ENCODE data around the gene KCTD1.

KCTD1 gene

GRCh38 chr18:26493021-26493420 lies 55.3 kb downstream of the KCTD1 start:
- Histone ChIP-seq H3K4me1 (ENCODE audit: control insufficient read depth, insufficient read depth, low read length, poor library complexity, severe bottlenecking) (no peaks in the 10 kb centered on the region), H3K9me3 (ENCODE audit: control insufficient read depth, low read length) (no peaks in the 10 kb centered on the region), H3K4me3 (ENCODE audit: extremely low read depth, insufficient read depth, low read length, poor library complexity, severe bottlenecking) (no peak overlapping the region), H3K27ac (ENCODE audit: low read depth, low read length, severe bottlenecking) (no peak overlapping the region), H3K36me3 (ENCODE audit: control insufficient read depth, insufficient read depth, low read length) (no peaks in the 10 kb centered on the region)
- WGBS, 2 experiments (ENCODE audit: insufficient coverage in 2 of 2) = 100% methylated on average over 1 to 2 of the region's 3 CpGs

GRCh38 chr18:26491194-26491816 lies 57.0 kb downstream of the KCTD1 start:
- no peaks in the 10 kb centered on the region for H3K4me1 ChIP-seq (ENCODE audit: control insufficient read depth, insufficient read depth, low read length, poor library complexity, severe bottlenecking)
- H3K9me3 ChIP-seq (ENCODE audit: control insufficient read depth, low read length) = no peaks in the 10 kb centered on the region
- no peaks in the 10 kb centered on the region for H3K36me3 ChIP-seq (ENCODE audit: control insufficient read depth, insufficient read depth, low read length)
- H3K27ac ChIP-seq (ENCODE audit: low read depth, low read length, severe bottlenecking) = no peak overlapping the region
- no peak overlapping the region for H3K4me3 ChIP-seq (ENCODE audit: extremely low read depth, insufficient read depth, low read length, poor library complexity, severe bottlenecking)
- 90 to 94% methylated on average over 3 of the region's 6 CpGs for WGBS, 2 experiments (ENCODE audit: insufficient coverage in 2 of 2)

DNA sequence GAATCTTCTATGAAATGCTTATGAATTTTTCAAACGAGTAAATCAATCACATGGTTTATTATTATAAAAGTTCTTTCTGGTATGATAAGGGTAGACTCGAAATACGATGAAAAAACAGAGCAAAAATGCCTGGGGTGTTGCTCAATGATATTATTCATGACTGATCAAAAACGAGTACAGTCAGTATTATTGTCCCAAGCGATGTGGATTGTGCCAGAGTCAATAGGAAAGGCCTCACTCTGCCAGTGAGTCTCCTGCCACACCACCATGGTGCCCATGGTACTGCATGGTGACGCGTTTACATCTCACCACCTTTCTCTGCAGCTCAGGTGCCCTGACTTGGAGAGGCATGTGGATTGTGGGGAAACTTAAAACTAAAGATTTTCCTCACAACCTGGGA lies 58.5 kb downstream of the KCTD1 start:
- H3K27ac ChIP-seq (ENCODE audit: low read depth, low read length, severe bottlenecking) = no peak overlapping the region
- H3K9me3 ChIP-seq (ENCODE audit: control insufficient read depth, low read length) = no peaks in the 10 kb centered on the region
- no peaks in the 10 kb centered on the region for H3K36me3 ChIP-seq (ENCODE audit: control insufficient read depth, insufficient read depth, low read length)
- H3K4me1 ChIP-seq (ENCODE audit: control insufficient read depth, insufficient read depth, low read length, poor library complexity, severe bottlenecking) = no peaks in the 10 kb centered on the region
- H3K4me3 ChIP-seq (ENCODE audit: extremely low read depth, insufficient read depth, low read length, poor library complexity, severe bottlenecking) = no peak overlapping the region
- 86 to 95% methylated on average over 1 to 4 of the region's 7 CpGs for WGBS, 2 experiments (ENCODE audit: insufficient coverage in 2 of 2)

DNA sequence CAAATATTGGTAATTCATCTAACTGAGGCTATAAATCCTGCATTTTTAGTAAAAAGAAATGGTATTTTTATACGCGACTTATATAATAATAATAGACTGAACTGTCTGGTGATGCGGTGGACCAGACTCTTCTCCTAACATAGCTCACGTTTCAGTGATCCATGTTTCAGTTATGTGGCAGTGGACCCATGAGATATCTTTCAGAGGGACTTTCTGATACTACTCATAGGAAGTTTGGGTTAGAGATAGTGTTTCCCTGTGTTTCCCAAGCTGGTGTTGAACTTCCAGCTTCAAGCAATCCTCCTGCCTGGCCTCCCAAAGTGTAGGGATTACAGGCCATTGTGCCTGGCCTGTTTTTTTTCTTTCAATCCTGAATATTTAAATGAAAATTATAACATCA lies 59.2 kb downstream of the KCTD1 start:
- H3K9me3 ChIP-seq (ENCODE audit: control insufficient read depth, low read length) = no peaks in the 10 kb centered on the region
- H3K36me3 ChIP-seq (ENCODE audit: control insufficient read depth, insufficient read depth, low read length) = no peaks in the 10 kb centered on the region
- H3K27ac ChIP-seq (ENCODE audit: low read depth, low read length, severe bottlenecking) = no peak overlapping the region
- H3K4me1 ChIP-seq (ENCODE audit: control insufficient read depth, insufficient read depth, low read length, poor library complexity, severe bottlenecking) = no peaks in the 10 kb centered on the region
- H3K4me3 ChIP-seq (ENCODE audit: extremely low read depth, insufficient read depth, low read length, poor library complexity, severe bottlenecking) = no peak overlapping the region
- WGBS, 2 experiments (ENCODE audit: insufficient coverage in 2 of 2) = 100% methylated on average over 1 of the region's 4 CpGs; no CpG with 5 or more reads in 1 of the 2 experiments

GRCh38 chr18:26488417-26489009 lies 59.8 kb downstream of the KCTD1 start:
- no peak overlapping the region for H3K27ac ChIP-seq (ENCODE audit: low read depth, low read length, severe bottlenecking)
- no peaks in the 10 kb centered on the region for H3K36me3 ChIP-seq (ENCODE audit: control insufficient read depth, insufficient read depth, low read length)
- H3K9me3 ChIP-seq (ENCODE audit: control insufficient read depth, low read length) = no peaks in the 10 kb centered on the region
- no peaks in the 10 kb centered on the region for H3K4me1 ChIP-seq (ENCODE audit: control insufficient read depth, insufficient read depth, low read length, poor library complexity, severe bottlenecking)
- WGBS, 2 experiments (ENCODE audit: insufficient coverage in 2 of 2) = 85 to 92% methylated on average over 7 to 9 of the region's 11 CpGs
- no peak overlapping the region for H3K4me3 ChIP-seq (ENCODE audit: extremely low read depth, insufficient read depth, low read length, poor library complexity, severe bottlenecking)

- H3K36me3 ChIP-seq (ENCODE audit: control insufficient read depth, insufficient read depth, low read length) = no peaks in the 10 kb centered on the region
Observed at GRCh38 chr18:26487437-26487836, 60.9 kb downstream of the KCTD1 start.

GRCh38 chr18:26483633-26484032 lies 64.7 kb downstream of the KCTD1 start:
- 89 to 100% methylated on average over 3 to 4 of the region's 4 CpGs for WGBS, 2 experiments (ENCODE audit: insufficient coverage in 2 of 2)

More at GRCh38 chr18:26487437-26487836, 60.9 kb downstream of the KCTD1 start:
- WGBS, 2 experiments (ENCODE audit: insufficient coverage in 2 of 2) = 94 to 100% methylated on average over 2 to 3 of the region's 7 CpGs
- Histone ChIP-seq H3K4me3 (ENCODE audit: extremely low read depth, insufficient read depth, low read length, poor library complexity, severe bottlenecking) (no peak overlapping the region), H3K9me3 (ENCODE audit: control insufficient read depth, low read length) (no peaks in the 10 kb centered on the region), H3K4me1 (ENCODE audit: control insufficient read depth, insufficient read depth, low read length, poor library complexity, severe bottlenecking) (no peaks in the 10 kb centered on the region), H3K27ac (ENCODE audit: low read depth, low read length, severe bottlenecking) (no peak overlapping the region)

DNA sequence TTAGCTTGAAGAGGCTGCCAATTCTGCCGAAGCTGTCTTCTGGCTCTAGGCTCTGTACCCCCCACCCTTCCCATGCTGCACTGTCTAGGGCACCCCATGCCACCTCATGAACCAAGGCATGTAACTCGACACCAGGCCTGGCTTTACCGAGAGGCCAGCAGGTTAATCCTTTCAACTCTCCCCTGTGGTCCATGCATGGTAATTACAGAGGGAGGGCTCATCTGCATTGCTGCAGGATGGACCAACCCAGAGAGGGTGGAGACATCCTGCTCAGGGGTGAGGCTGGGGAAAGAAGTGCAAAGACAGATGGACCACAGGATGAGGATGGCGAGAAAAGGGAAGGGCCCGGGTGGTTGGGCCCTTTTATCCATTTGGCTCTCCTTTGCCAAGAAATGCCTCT lies 65.8 kb downstream of the KCTD1 start:
- no peak overlapping the region for H3K4me3 ChIP-seq (ENCODE audit: extremely low read depth, insufficient read depth, low read length, poor library complexity, severe bottlenecking)
- no peak overlapping the region for H3K27ac ChIP-seq (ENCODE audit: low read depth, low read length, severe bottlenecking)
- H3K36me3 ChIP-seq (ENCODE audit: control insufficient read depth, insufficient read depth, low read length) = no peaks in the 10 kb centered on the region
- WGBS, 2 experiments (ENCODE audit: insufficient coverage in 2 of 2) = 42 to 86% methylated on average over 1 to 5 of the region's 5 CpGs
- peaks cover 21% of the 10 kb centered on the region for H3K4me1 ChIP-seq (ENCODE audit: control insufficient read depth, insufficient read depth, low read length, poor library complexity, severe bottlenecking)
- H3K9me3 ChIP-seq (ENCODE audit: control insufficient read depth, low read length) = no peaks in the 10 kb centered on the region

More at GRCh38 chr18:26483633-26484032, 64.7 kb downstream of the KCTD1 start:
- Histone ChIP-seq H3K36me3 (ENCODE audit: control insufficient read depth, insufficient read depth, low read length) (no peaks in the 10 kb centered on the region), H3K4me1 (ENCODE audit: control insufficient read depth, insufficient read depth, low read length, poor library complexity, severe bottlenecking) (peaks cover 21% of the 10 kb centered on the region), H3K27ac (ENCODE audit: low read depth, low read length, severe bottlenecking) (no peak overlapping the region), H3K4me3 (ENCODE audit: extremely low read depth, insufficient read depth, low read length, poor library complexity, severe bottlenecking) (no peak overlapping the region), H3K9me3 (ENCODE audit: control insufficient read depth, low read length) (no peaks in the 10 kb centered on the region)

- no peaks in the 10 kb centered on the region for H3K9me3 ChIP-seq (ENCODE audit: control insufficient read depth, low read length)
- peaks cover 4% of the 10 kb centered on the region for H3K36me3 ChIP-seq (ENCODE audit: control insufficient read depth, insufficient read depth, low read length)
- 92 to 93% methylated on average over 7 of the region's 8 CpGs for WGBS, 2 experiments (ENCODE audit: insufficient coverage in 2 of 2)
Observed at GRCh38 chr18:26480897-26481795, 67.2 kb downstream of the KCTD1 start.

DNA sequence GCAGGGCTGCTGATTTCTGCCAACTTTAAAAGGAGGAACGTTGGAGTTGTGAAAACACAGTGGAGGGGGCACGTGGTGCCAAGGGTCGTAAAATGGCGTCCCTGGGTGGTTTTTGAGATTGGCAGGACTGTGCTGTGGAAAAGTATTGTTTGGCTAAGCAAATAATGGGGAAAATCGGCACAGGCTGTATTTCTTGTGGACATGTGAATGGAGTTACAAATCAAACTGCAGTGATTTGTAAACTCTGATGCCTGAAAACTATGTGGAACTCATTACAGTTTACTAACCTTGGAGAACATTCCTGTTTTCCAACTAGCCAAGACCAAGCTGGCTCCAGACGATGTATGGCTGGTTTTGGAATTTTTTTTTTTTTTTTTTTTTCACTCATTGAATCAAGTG lies 68.7 kb downstream of the KCTD1 start:
- H3K9me3 ChIP-seq (ENCODE audit: control insufficient read depth, low read length) = no peaks in the 10 kb centered on the region
- 74 to 78% methylated on average over 4 to 5 of the region's 6 CpGs for WGBS, 2 experiments (ENCODE audit: insufficient coverage in 2 of 2)
- peaks cover 21% of the 10 kb centered on the region for H3K4me1 ChIP-seq (ENCODE audit: control insufficient read depth, insufficient read depth, low read length, poor library complexity, severe bottlenecking)
- no peak overlapping the region for H3K4me3 ChIP-seq (ENCODE audit: extremely low read depth, insufficient read depth, low read length, poor library complexity, severe bottlenecking)
- peaks cover 6% of the 10 kb centered on the region for H3K36me3 ChIP-seq (ENCODE audit: control insufficient read depth, insufficient read depth, low read length)
- H3K27ac ChIP-seq (ENCODE audit: low read depth, low read length, severe bottlenecking) = peak overlapping the region; percentile 13

More at GRCh38 chr18:26480897-26481795, 67.2 kb downstream of the KCTD1 start:
- H3K4me3 ChIP-seq (ENCODE audit: extremely low read depth, insufficient read depth, low read length, poor library complexity, severe bottlenecking) = no peak overlapping the region
- H3K27ac ChIP-seq (ENCODE audit: low read depth, low read length, severe bottlenecking) = peak overlapping the region; percentile 83
- peaks cover 21% of the 10 kb centered on the region for H3K4me1 ChIP-seq (ENCODE audit: control insufficient read depth, insufficient read depth, low read length, poor library complexity, severe bottlenecking)

Measured in mesodermal cell (in vitro differentiated cells).